ENCODE results near the gene PRKG2. TPM values are rescaled to one million over a fixed set of nuclear protein-coding genes. Genes with fewer than 3 reads are reported as not detected.

The PRKG2 gene
- total RNA-seq, 1 experiment from 2014 or later: 0.23 TPM

- Mint-ChIP-seq H3K27ac (ENCODE audit: low read depth, unreplicated experiment) (no peak overlapping the region), H3K9me3 (ENCODE audit: unreplicated experiment) (no peaks in the 10 kb centered on the region), H3K4me1 (ENCODE audit: insufficient read depth, unreplicated experiment) (peaks cover 27% of the 10 kb centered on the region), H3K4me3 (ENCODE audit: unreplicated experiment) (no peak overlapping the region), H3K36me3 (ENCODE audit: insufficient read depth, unreplicated experiment) (no peaks in the 10 kb centered on the region), H3K27me3 (ENCODE audit: insufficient read depth, unreplicated experiment) (no peaks in the 10 kb centered on the region)
- CTCF ChIA-PET: interaction anchor here (0.6 to 11.8 kb wide), 9 partner anchors 10 to 684 kb away, joined by 3 to 189 read pairs (median 3); partner anchors contain the start of gene BMP3
- no peak for DNase-seq (ENCODE audit: unreplicated experiment)
- BruUV-seq (replicated peaks): no TSS peak
- intact Hi-C loops (cut with micrococcal nuclease): loop anchor here (5.0 to 10.0 kb wide), 3 partner anchors 50 to 588 kb away; no protein-coding TSS in a partner anchor
- TF ChIP-seq, protein P1, sequence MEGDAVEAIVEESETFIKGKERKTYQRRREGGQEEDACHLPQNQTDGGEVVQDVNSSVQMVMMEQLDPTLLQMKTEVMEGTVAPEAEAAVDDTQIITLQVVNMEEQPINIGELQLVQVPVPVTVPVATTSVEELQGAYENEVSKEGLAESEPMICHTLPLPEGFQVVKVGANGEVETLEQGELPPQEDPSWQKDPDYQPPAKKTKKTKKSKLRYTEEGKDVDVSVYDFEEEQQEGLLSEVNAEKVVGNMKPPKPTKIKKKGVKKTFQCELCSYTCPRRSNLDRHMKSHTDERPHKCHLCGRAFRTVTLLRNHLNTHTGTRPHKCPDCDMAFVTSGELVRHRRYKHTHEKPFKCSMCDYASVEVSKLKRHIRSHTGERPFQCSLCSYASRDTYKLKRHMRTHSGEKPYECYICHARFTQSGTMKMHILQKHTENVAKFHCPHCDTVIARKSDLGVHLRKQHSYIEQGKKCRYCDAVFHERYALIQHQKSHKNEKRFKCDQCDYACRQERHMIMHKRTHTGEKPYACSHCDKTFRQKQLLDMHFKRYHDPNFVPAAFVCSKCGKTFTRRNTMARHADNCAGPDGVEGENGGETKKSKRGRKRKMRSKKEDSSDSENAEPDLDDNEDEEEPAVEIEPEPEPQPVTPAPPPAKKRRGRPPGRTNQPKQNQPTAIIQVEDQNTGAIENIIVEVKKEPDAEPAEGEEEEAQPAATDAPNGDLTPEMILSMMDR (IDR thresholded peaks at IDR 0.05; ENCODE audit: unreplicated experiment): no peak
- POLR2A ChIA-PET: no interaction called here
These were observed 172.2 kb downstream of the PRKG2 start for GRCh38 chr4:81042578-81043365.

DNA sequence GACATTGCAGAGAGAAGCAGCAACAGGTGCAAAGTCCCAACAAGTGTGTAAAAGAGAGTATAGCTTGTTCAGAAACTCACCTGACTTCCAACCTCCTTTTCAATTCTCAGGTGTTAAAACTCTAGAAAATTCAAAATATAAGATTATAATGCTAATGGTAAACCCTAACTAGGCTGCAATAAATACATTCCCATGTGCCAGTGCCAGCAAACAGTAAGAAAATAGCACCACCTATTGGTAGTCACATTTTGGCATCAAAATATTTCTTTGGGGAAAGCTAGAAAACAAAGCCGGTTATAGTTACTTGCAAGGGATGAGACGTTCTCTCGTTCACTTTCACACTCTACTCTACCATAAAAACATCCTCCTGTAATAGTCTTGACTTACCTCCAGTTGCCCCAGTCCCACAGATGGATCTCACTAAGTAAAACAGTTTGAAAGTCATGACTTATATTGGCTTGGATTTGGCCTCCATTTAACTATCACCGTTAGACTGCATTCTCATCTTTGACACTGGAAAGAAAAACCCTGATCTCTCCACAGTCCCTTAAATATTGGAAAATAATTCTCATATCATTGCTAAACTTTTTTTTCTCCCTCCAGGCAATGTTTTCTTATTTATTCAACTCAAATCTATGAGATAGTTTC, 174.9 kb downstream of the PRKG2 start:
- intact Hi-C loops (cut with micrococcal nuclease): loop anchor here (1.0 to 10.0 kb wide), 6 partner anchors 48 to 678 kb away; no protein-coding TSS in a partner anchor
- ChIA-PET CTCF (interaction anchor here (0.6 to 11.8 kb wide), 52 partner anchors 10 to 1464 kb away, joined by 3 to 189 read pairs (median 4); partner anchors contain the start of gene BMP3), POLR2A (interaction anchor here (1.4 kb wide), 1 partner anchor 678 kb away, joined by 4 read pairs; no protein-coding TSS in a partner anchor)
- Mint-ChIP-seq H3K27me3 (ENCODE audit: insufficient read depth, unreplicated experiment) (no peaks in the 10 kb centered on the region), H3K4me3 (ENCODE audit: unreplicated experiment) (no peak overlapping the region), H3K36me3 (ENCODE audit: insufficient read depth, unreplicated experiment) (no peaks in the 10 kb centered on the region), H3K4me1 (ENCODE audit: insufficient read depth, unreplicated experiment) (peaks cover 27% of the 10 kb centered on the region), H3K27ac (ENCODE audit: low read depth, unreplicated experiment) (no peak overlapping the region), H3K9me3 (ENCODE audit: unreplicated experiment) (no peaks in the 10 kb centered on the region)
- BruUV-seq (replicated peaks): no TSS peak
- TF ChIP-seq, protein P1 (IDR thresholded peaks at IDR 0.05; ENCODE audit: unreplicated experiment): peak; percentile 82
- DNase-seq (ENCODE audit: unreplicated experiment): peak; percentile 60

GRCh38 chr4:81039351-81039972, 175.6 kb downstream of the PRKG2 start:
- Mint-ChIP-seq H3K36me3 (ENCODE audit: insufficient read depth, unreplicated experiment) (no peaks in the 10 kb centered on the region), H3K4me3 (ENCODE audit: unreplicated experiment) (no peak overlapping the region), H3K27ac (ENCODE audit: low read depth, unreplicated experiment) (no peak overlapping the region), H3K27me3 (ENCODE audit: insufficient read depth, unreplicated experiment) (no peaks in the 10 kb centered on the region), H3K4me1 (ENCODE audit: insufficient read depth, unreplicated experiment) (peaks cover 27% of the 10 kb centered on the region), H3K9me3 (ENCODE audit: unreplicated experiment) (no peaks in the 10 kb centered on the region)
- CTCF ChIA-PET: interaction anchor here (0.5 to 11.8 kb wide), 59 partner anchors 9 to 1647 kb away, joined by 3 to 189 read pairs (median 4); partner anchors contain the start of gene BMP3
- intact Hi-C loops (cut with micrococcal nuclease): no loop called here
- POLR2A ChIA-PET: interaction anchor here (0.7 to 1.4 kb wide), 2 partner anchors 18 to 677 kb away, joined by 4 read pairs; no protein-coding TSS in a partner anchor
- TF ChIP-seq, protein P1 (IDR thresholded peaks at IDR 0.05; ENCODE audit: unreplicated experiment): no peak
- BruUV-seq (replicated peaks): no TSS peak
- peak; percentile 39 for DNase-seq (ENCODE audit: unreplicated experiment)
